Neural cell (in vitro differentiated cells): ENCODE measurements around the gene LTN1. TPM values are rescaled to one million over a fixed set of nuclear protein-coding genes. Genes with fewer than 3 reads are reported as not detected.

ENCODE experiments used
- H2AFZ ChIP-seq: fragments of 200-600, 300-800 bp; sonication (generic), shearing (Covaris generic); 2 replicates; pipeline ENCODE4 v1.6.0; 2014; ENCODE audit warnings: low read depth, mild to moderate bottlenecking, antibody characterized with exemption, low read length, moderate library complexity
- H3F3A ChIP-seq: fragments of 200-600 bp; shearing (Covaris generic); 2 replicates; pipeline ENCODE4 v1.6.1; 2016; ENCODE audit warnings: mild to moderate bottlenecking, moderate library complexity, mixed read lengths, antibody characterized with exemption, low read length; ENCODE audit not compliant: insufficient read depth, poor library complexity, severe bottlenecking
- H3K27ac ChIP-seq: fragments of 200-600, 300-800 bp; sonication (generic), shearing (Covaris generic); 2 replicates; pipeline ENCODE4 v1.5.1; 2014; ENCODE audit warnings: mild to moderate bottlenecking, low read length, moderate library complexity
- H3K27me3 ChIP-seq: fragments of 300-800, 200-600 bp; sonication (generic), shearing (Covaris generic); 2 replicates; pipeline ENCODE4 v1.6.0; 2014; ENCODE audit warnings: mild to moderate bottlenecking, low read depth, low read length, moderate library complexity; ENCODE audit not compliant: insufficient read depth
- H3K36me3 ChIP-seq: fragments of 300-800, 200-600 bp; sonication (generic), shearing (Covaris generic); 2 replicates; pipeline ENCODE4 v1.5.1; 2014; ENCODE audit warnings: mild to moderate bottlenecking, antibody characterized with exemption, low read length, moderate library complexity; ENCODE audit not compliant: insufficient read depth
- H3K4me2 ChIP-seq: fragments of 300-800, 200-600 bp; sonication (generic), shearing (Covaris generic); 2 replicates; pipeline ENCODE4 v1.6.0; 2014; ENCODE audit warnings: mild to moderate bottlenecking, low read length
- H3K4me3 ChIP-seq: fragments of 300-800, 200-600 bp; sonication (generic), shearing (Covaris generic); 2 replicates; pipeline ENCODE4 v1.5.1; 2014; ENCODE audit warnings: mild to moderate bottlenecking, low read length, moderate library complexity
- H3K79me2 ChIP-seq: fragments of 200-600 bp; shearing (Covaris generic); replicated peaks from 2 replicates; pipeline ENCODE4 v1.6.0; 2014; ENCODE audit warnings: mild to moderate bottlenecking, low read length, moderate library complexity; ENCODE audit not compliant: insufficient read depth
- H3K9ac ChIP-seq: fragments of 300-800, 200-600 bp; sonication (generic), shearing (Covaris generic); 2 replicates; pipeline ENCODE4 v1.6.1; 2016; ENCODE audit warnings: mild to moderate bottlenecking, low read length, mixed read lengths
- H3K9me2 ChIP-seq: fragments of 200-600 bp; shearing (Covaris generic); 2 replicates; pipeline ENCODE4 v1.6.1; 2016; ENCODE audit warnings: mild to moderate bottlenecking, low read length, mixed read lengths; ENCODE audit not compliant: insufficient read depth
- H3K9me3 ChIP-seq: fragments of 200-600, 300-800 bp; sonication (generic), shearing (Covaris generic); 2 replicates; pipeline ENCODE4 v1.6.1; 2016; ENCODE audit warnings: mild to moderate bottlenecking, mixed run types, low read length, moderate library complexity, mixed read lengths
- H4K20me1 ChIP-seq: fragments of 200-600 bp; shearing (Covaris generic); 2 replicates; pipeline ENCODE4 v1.6.1; 2016; ENCODE audit warnings: mild to moderate bottlenecking, mixed run types; ENCODE audit not compliant: insufficient read depth
- CTCF ChIP-seq: fragments of 450-650 bp; IDR thresholded peaks from 2 replicates; pipeline ENCODE4 v1.5.1; 2014; ENCODE audit warnings: antibody characterized with exemption, mild to moderate bottlenecking, moderate library complexity; ENCODE audit not compliant: poor library complexity, severe bottlenecking
- EP300 ChIP-seq: fragments of 450-650 bp; conservative IDR thresholded peaks from 2 replicates; pipeline ENCODE4 v1.6.1; 2014; ENCODE audit warnings: antibody characterized with exemption, mild to moderate bottlenecking, moderate library complexity; ENCODE audit not compliant: poor library complexity, severe bottlenecking
- EZH2 ChIP-seq: fragments of 200-600, 300-800 bp; shearing (Covaris generic), sonication (generic); IDR thresholded peaks from 2 replicates; pipeline ENCODE4 v1.6.1; 2014; ENCODE audit warnings: antibody characterized with exemption, low read length, borderline replicate concordance, mild to moderate bottlenecking; ENCODE audit not compliant: insufficient read depth, poor library complexity, severe bottlenecking
- MXI1 ChIP-seq: fragments of 450-650 bp; conservative IDR thresholded peaks from 2 replicates; pipeline ENCODE4 v1.6.1; 2014; ENCODE audit warnings: antibody characterized with exemption, mild to moderate bottlenecking; ENCODE audit not compliant: poor library complexity, severe bottlenecking
- POLR2AphosphoS5 ChIP-seq: IDR thresholded peaks from 2 replicates; pipeline ENCODE4 v1.6.1; 2012
- RAD21 ChIP-seq: fragments of 450-650 bp; conservative IDR thresholded peaks from 2 replicates; pipeline ENCODE4 v1.6.1; 2014; ENCODE audit warnings: antibody characterized with exemption, mild to moderate bottlenecking, moderate library complexity
- REST ChIP-seq: IDR thresholded peaks from 2 replicates; pipeline ENCODE4 v1.6.1; 2012; ENCODE audit warnings: borderline replicate concordance
- SMC3 ChIP-seq: fragments of 450-650 bp; conservative IDR thresholded peaks from 2 replicates; pipeline ENCODE4 v1.6.1; 2014; ENCODE audit warnings: antibody characterized with exemption, mild to moderate bottlenecking, moderate library complexity; ENCODE audit not compliant: poor library complexity
- TAF1 ChIP-seq: IDR thresholded peaks from 2 replicates; pipeline ENCODE4 v1.6.1; 2012; ENCODE audit warnings: low read depth
- polyA plus RNA-seq: library from polyadenylated mRNA; depleted of rRNA; stranded (reverse); fragments of >200 nt; gene quantifications from 2 replicates; pipeline ENCODE4 v1.2.3, GENCODE V29; 2014

The LTN1 gene
- polyA plus RNA-seq, 1 donor from 2014 or later: 62.1 TPM

GRCh38 chr21:29007810-29008209 lies 15.1 kb upstream of the LTN1 start:
- Histone ChIP-seq H3K9ac (no peak overlapping the region), H3K36me3 (no peaks in the 10 kb centered on the region), H3K4me2 (no peak overlapping the region), H3K9me3 (no peaks in the 10 kb centered on the region), H4K20me1 (no peaks in the 10 kb centered on the region), H3K27me3 (no peaks in the 10 kb centered on the region), H3K27ac (peak overlapping the region; percentile 33), H3F3A (no peaks in the 10 kb centered on the region), H3K9me2 (no peaks in the 10 kb centered on the region), H3K79me2 (no peaks in the 10 kb centered on the region), H3K4me3 (no peak overlapping the region), H2AFZ (no peak overlapping the region)
- TF ChIP-seq REST (no peak), MXI1 (no peak), TAF1 (no peak), EP300 (no peak), SMC3 (no peak), RAD21 (no peak), CTCF (no peak)

GRCh38 chr21:29007135-29007534 lies 14.5 kb upstream of the LTN1 start:
- Histone ChIP-seq H3K4me3 (no peak overlapping the region), H3K9me3 (no peaks in the 10 kb centered on the region), H4K20me1 (no peaks in the 10 kb centered on the region), H3K27ac (peak overlapping the region; percentile 56), H3K9me2 (no peaks in the 10 kb centered on the region), H3F3A (no peaks in the 10 kb centered on the region), H3K4me2 (no peak overlapping the region), H3K9ac (no peak overlapping the region), H2AFZ (no peak overlapping the region), H3K36me3 (no peaks in the 10 kb centered on the region), H3K79me2 (no peaks in the 10 kb centered on the region), H3K27me3 (no peaks in the 10 kb centered on the region)
- TF ChIP-seq RAD21: no peak
- TF ChIP-seq POLR2AphosphoS5: peak; percentile 62
- peak; percentile 64 for TF ChIP-seq EP300

GRCh38 chr21:29005696-29006095 lies 13.0 kb upstream of the LTN1 start:
- no peak overlapping the region for H3K4me3 ChIP-seq
- H3K9ac ChIP-seq: no peak overlapping the region
- no peak for TF ChIP-seq TAF1
- TF ChIP-seq REST: no peak
- no peak for TF ChIP-seq MXI1
- TF ChIP-seq EP300: no peak
- TF ChIP-seq EZH2: no peak
- no peaks in the 10 kb centered on the region for H3K9me2 ChIP-seq
- H4K20me1 ChIP-seq: no peaks in the 10 kb centered on the region
- no peaks in the 10 kb centered on the region for H3K36me3 ChIP-seq
- H3F3A ChIP-seq: no peaks in the 10 kb centered on the region
- H3K79me2 ChIP-seq: no peaks in the 10 kb centered on the region
- H3K27me3 ChIP-seq: no peaks in the 10 kb centered on the region
- no peaks in the 10 kb centered on the region for H3K9me3 ChIP-seq
- no peak overlapping the region for H2AFZ ChIP-seq
- no peak overlapping the region for H3K27ac ChIP-seq
- H3K4me2 ChIP-seq: no peak overlapping the region
